LNCaP clone FGC (cell line): ENCODE measurements around the gene CNFN.

Experiments used
- DNase-seq: peaks from one replicate; pipeline ENCODE4 v3.0.0-alpha.2; 2011; ENCODE audit warnings: low read depth
- H3K4me3 ChIP-seq: 2 replicates; pipeline ENCODE4 v1.5.1; 2011; ENCODE audit warnings: mild to moderate bottlenecking, low read depth, low read length, control low read depth
- CTCF ChIP-seq: IDR thresholded peaks from 2 replicates; pipeline ENCODE4 v1.5.1; 2012; ENCODE audit warnings: mild to moderate bottlenecking; ENCODE audit not compliant: control insufficient read depth, insufficient read depth; ENCODE audit errors: extremely low read depth

The CNFN gene

GRCh38 chr19:42368765-42369164 lies 21.3 kb downstream of the CNFN start:
- no peak for DNase-seq
- no peak for TF ChIP-seq CTCF
- H3K4me3 ChIP-seq, result no peak overlapping the region

- TF ChIP-seq CTCF, result no peak
- no peak overlapping the region for H3K4me3 ChIP-seq
- no peak for DNase-seq
Observed at GRCh38 chr19:42368360-42368759, 21.7 kb downstream of the CNFN start.

GRCh38 chr19:42367929-42368328 lies 22.2 kb downstream of the CNFN start:
- no peak for DNase-seq
- no peak for TF ChIP-seq CTCF
- no peak overlapping the region for H3K4me3 ChIP-seq

GRCh38 chr19:42366673-42367072 lies 23.4 kb downstream of the CNFN start:
- no peak for TF ChIP-seq CTCF
- no peak for DNase-seq
- H3K4me3 ChIP-seq, result no peak overlapping the region

- no peak for DNase-seq
- TF ChIP-seq CTCF, result no peak
- no peak overlapping the region for H3K4me3 ChIP-seq
Observed at GRCh38 chr19:42363614-42364346, 26.3 kb downstream of the CNFN start.

- TF ChIP-seq CTCF, result no peak
- no peak overlapping the region for H3K4me3 ChIP-seq
- no peak for DNase-seq
Observed at GRCh38 chr19:42362891-42363440, 27.1 kb downstream of the CNFN start.

GRCh38 chr19:42362342-42362741 lies 27.8 kb downstream of the CNFN start:
- H3K4me3 ChIP-seq, result no peak overlapping the region
- TF ChIP-seq CTCF, result no peak
- DNase-seq, result no peak
